Measurements from ENCODE around the gene DAP.
A peak's percentile ranks its signal among the peaks of the same experiment; 100 is the strongest.

DAP gene

GRCh38 chr5:10700516-10700915 is 60.5 kb downstream of the DAP start:
- H3K23ac ChIP-seq (ENCODE audit: low read length): no peak overlapping the region
- no peak overlapping the region for H3K9ac ChIP-seq (ENCODE audit: low read length)
- peaks cover 56 to 65% of the 10 kb centered on the region in 2 experiments for H3K4me1 ChIP-seq (ENCODE audit: control insufficient read depth in 1 of 2, insufficient read depth in 2 of 2, low read length in 2 of 2)
- H3K18ac ChIP-seq (ENCODE audit: low read length): peak overlapping the region; percentile 76
- H3K9me3 ChIP-seq (ENCODE audit: insufficient read depth, low read depth, low read length): no peaks in the 10 kb centered on the region
- H2BK5ac ChIP-seq (ENCODE audit: low read depth, low read length, poor library complexity): no peak overlapping the region
- H3K36me3 ChIP-seq (ENCODE audit: control insufficient read depth in 1 of 2, insufficient read depth in 2 of 2, low read length in 2 of 2): peaks cover 2 to 3% of the 10 kb centered on the region in 2 experiments
- no peak overlapping the region for H4K12ac ChIP-seq (ENCODE audit: low read depth, low read length)
- no peaks in the 10 kb centered on the region for H3K27me3 ChIP-seq (ENCODE audit: insufficient read depth, low read length)
- no peak overlapping the region for H3K4me2 ChIP-seq (ENCODE audit: low read length)
- H3K4ac ChIP-seq (ENCODE audit: low read depth, low read length): no peak overlapping the region
- no peak overlapping the region for H2AK5ac ChIP-seq (ENCODE audit: low read length)
- no CpG with 5 or more reads among the region's 7 CpGs for WGBS (ENCODE audit: extremely low coverage, insufficient coverage, insufficient read length)
- no peak overlapping the region for H2BK120ac ChIP-seq (ENCODE audit: insufficient read depth, low read length, poor library complexity)
- no peak for DNase-seq
- H4K8ac ChIP-seq (ENCODE audit: low read depth, low read length): no peak overlapping the region
- H2AFZ ChIP-seq (ENCODE audit: insufficient read depth, low read length, poor library complexity): no peak overlapping the region
- peaks cover 2% of the 10 kb centered on the region for H3K79me2 ChIP-seq (ENCODE audit: control insufficient read depth, insufficient read depth, low read length, poor library complexity)
- peak overlapping the region; percentile 24 for H3K14ac ChIP-seq (ENCODE audit: low read length)
- H3K79me1 ChIP-seq (ENCODE audit: low read length): peaks cover 29% of the 10 kb centered on the region
- no peak overlapping the region for H3K27ac ChIP-seq (ENCODE audit: low read depth, low read length)
- no peak overlapping the region for H3K4me3 ChIP-seq (ENCODE audit: low read depth, low read length)
- no peak overlapping the region for H2BK12ac ChIP-seq (ENCODE audit: low read length)
- no peak overlapping the region for H4K91ac ChIP-seq (ENCODE audit: low read depth, low read length)

- Histone ChIP-seq H3K36me3 (ENCODE audit: control insufficient read depth in 1 of 2, insufficient read depth in 2 of 2, low read length in 2 of 2) (peaks cover 2 to 3% of the 10 kb centered on the region in 2 experiments), H3K18ac (ENCODE audit: low read length) (peak overlapping the region; percentile 51), H3K4ac (ENCODE audit: low read depth, low read length) (no peak overlapping the region), H3K27ac (ENCODE audit: low read depth, low read length) (peak overlapping the region; percentile 70), H2BK120ac (ENCODE audit: insufficient read depth, low read length, poor library complexity) (peak overlapping the region; percentile 8), H4K8ac (ENCODE audit: low read depth, low read length) (no peak overlapping the region), H3K9ac (ENCODE audit: low read length) (no peak overlapping the region), H4K12ac (ENCODE audit: low read depth, low read length) (no peak overlapping the region), H2BK12ac (ENCODE audit: low read length) (no peak overlapping the region), H3K79me1 (ENCODE audit: low read length) (peaks cover 31% of the 10 kb centered on the region), H3K14ac (ENCODE audit: low read length) (no peak overlapping the region), H3K4me2 (ENCODE audit: low read length) (no peak overlapping the region), H2AFZ (ENCODE audit: insufficient read depth, low read length, poor library complexity) (no peak overlapping the region), H3K4me3 (ENCODE audit: low read depth, low read length) (no peak overlapping the region), H4K91ac (ENCODE audit: low read depth, low read length) (no peak overlapping the region), H3K9me3 (ENCODE audit: insufficient read depth, low read depth, low read length) (no peaks in the 10 kb centered on the region), H3K79me2 (ENCODE audit: control insufficient read depth, insufficient read depth, low read length, poor library complexity) (peaks cover 2% of the 10 kb centered on the region), H2BK5ac (ENCODE audit: low read depth, low read length, poor library complexity) (peak overlapping the region; percentile 5), H3K4me1 (ENCODE audit: control insufficient read depth in 1 of 2, insufficient read depth in 2 of 2, low read length in 2 of 2) (peaks cover 51 to 63% of the 10 kb centered on the region in 2 experiments), H2AK5ac (ENCODE audit: low read length) (peak overlapping the region; percentile 42), H3K27me3 (ENCODE audit: insufficient read depth, low read length) (no peaks in the 10 kb centered on the region), H3K23ac (ENCODE audit: low read length) (no peak overlapping the region)
- no CpG with 5 or more reads among the region's 8 CpGs for WGBS (ENCODE audit: extremely low coverage, insufficient coverage, insufficient read length)
- DNase-seq: no peak
These were observed 61.0 kb downstream of the DAP start for GRCh38 chr5:10699987-10700386.

- Histone ChIP-seq H3K4ac (ENCODE audit: low read depth, low read length) (no peak overlapping the region), H3K27ac (ENCODE audit: low read depth, low read length) (peak overlapping the region; percentile 70), H3K9ac (ENCODE audit: low read length) (no peak overlapping the region), H2BK120ac (ENCODE audit: insufficient read depth, low read length, poor library complexity) (peak overlapping the region; percentile 8), H3K23ac (ENCODE audit: low read length) (no peak overlapping the region), H3K4me1 (ENCODE audit: control insufficient read depth in 1 of 2, insufficient read depth in 2 of 2, low read length in 2 of 2) (peaks cover 49 to 61% of the 10 kb centered on the region in 2 experiments), H4K12ac (ENCODE audit: low read depth, low read length) (no peak overlapping the region), H3K36me3 (ENCODE audit: control insufficient read depth in 1 of 2, insufficient read depth in 2 of 2, low read length in 2 of 2) (peaks cover 2 to 3% of the 10 kb centered on the region in 2 experiments), H2BK5ac (ENCODE audit: low read depth, low read length, poor library complexity) (no peak overlapping the region), H4K91ac (ENCODE audit: low read depth, low read length) (no peak overlapping the region), H2AK5ac (ENCODE audit: low read length) (no peak overlapping the region), H3K27me3 (ENCODE audit: insufficient read depth, low read length) (no peaks in the 10 kb centered on the region), H3K79me1 (ENCODE audit: low read length) (peaks cover 35% of the 10 kb centered on the region), H3K4me2 (ENCODE audit: low read length) (no peak overlapping the region), H4K8ac (ENCODE audit: low read depth, low read length) (no peak overlapping the region), H3K79me2 (ENCODE audit: control insufficient read depth, insufficient read depth, low read length, poor library complexity) (peaks cover 2% of the 10 kb centered on the region), H3K4me3 (ENCODE audit: low read depth, low read length) (no peak overlapping the region), H3K18ac (ENCODE audit: low read length) (no peak overlapping the region), H2BK12ac (ENCODE audit: low read length) (no peak overlapping the region), H3K14ac (ENCODE audit: low read length) (no peak overlapping the region), H3K9me3 (ENCODE audit: insufficient read depth, low read depth, low read length) (no peaks in the 10 kb centered on the region), H2AFZ (ENCODE audit: insufficient read depth, low read length, poor library complexity) (no peak overlapping the region)
- no CpG with 5 or more reads among the region's 5 CpGs for WGBS (ENCODE audit: extremely low coverage, insufficient coverage, insufficient read length)
- DNase-seq: peak in 1 of 2 donors; percentile 21
These were observed 61.7 kb downstream of the DAP start for GRCh38 chr5:10699281-10699874.

DNA sequence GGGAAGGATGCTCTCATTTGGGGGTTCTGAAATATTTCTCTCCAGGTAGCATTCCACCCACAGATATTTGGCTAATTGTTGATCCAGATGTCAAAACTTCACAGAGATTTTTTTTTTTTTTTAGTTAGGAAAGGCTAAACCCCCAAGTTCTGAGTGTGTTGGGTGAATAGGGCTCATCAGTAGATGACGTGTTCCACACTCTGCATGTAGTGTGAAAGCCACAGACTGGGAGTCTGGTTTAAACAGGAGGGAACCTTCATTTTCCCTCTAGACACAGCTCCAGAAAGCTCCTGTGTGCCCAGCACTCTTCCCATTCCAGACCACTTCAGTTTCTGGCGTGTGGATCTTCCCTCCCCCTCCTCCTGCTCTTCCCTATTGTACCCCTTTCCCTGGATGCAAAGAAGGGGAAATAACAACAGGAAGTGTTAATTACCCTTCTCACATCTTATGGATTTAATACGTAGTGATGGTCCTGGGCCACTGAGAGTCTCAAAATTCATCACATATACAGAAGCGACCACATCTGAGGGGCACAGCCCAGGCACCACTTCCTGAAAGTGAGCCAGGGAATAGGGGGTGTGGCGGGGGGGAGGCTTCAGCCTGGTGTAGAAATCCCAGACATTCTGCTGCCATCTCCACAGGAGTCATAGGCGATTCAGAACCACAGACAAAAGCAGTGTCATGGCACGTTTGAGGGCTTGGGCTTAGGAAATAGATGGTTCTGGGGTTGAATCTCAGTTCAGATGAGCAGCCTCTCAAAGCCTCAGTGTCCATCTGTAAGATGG is 65.1 kb downstream of the DAP start:
- Histone ChIP-seq H2AK5ac (ENCODE audit: low read length) (no peak overlapping the region), H3K9ac (ENCODE audit: low read length) (no peak overlapping the region), H2BK5ac (ENCODE audit: low read depth, low read length, poor library complexity) (peak overlapping the region; percentile 12), H4K8ac (ENCODE audit: low read depth, low read length) (peak overlapping the region; percentile 17), H3K79me2 (ENCODE audit: control insufficient read depth, insufficient read depth, low read length, poor library complexity) (peaks cover 5% of the 10 kb centered on the region), H3K27ac (ENCODE audit: low read depth, low read length) (peak overlapping the region; percentile 81), H2BK120ac (ENCODE audit: insufficient read depth, low read length, poor library complexity) (peak overlapping the region; percentile 57), H3K23ac (ENCODE audit: low read length) (no peak overlapping the region), H3K14ac (ENCODE audit: low read length) (peak overlapping the region; percentile 6), H3K9me3 (ENCODE audit: insufficient read depth, low read depth, low read length) (no peaks in the 10 kb centered on the region), H3K4ac (ENCODE audit: low read depth, low read length) (peak overlapping the region; percentile 6), H2AFZ (ENCODE audit: insufficient read depth, low read length, poor library complexity) (no peak overlapping the region), H3K27me3 (ENCODE audit: insufficient read depth, low read length) (no peaks in the 10 kb centered on the region), H3K4me3 (ENCODE audit: low read depth, low read length) (no peak overlapping the region), H3K79me1 (ENCODE audit: low read length) (peaks cover 41% of the 10 kb centered on the region), H3K4me1 (ENCODE audit: control insufficient read depth in 1 of 2, insufficient read depth in 2 of 2, low read length in 2 of 2) (peaks cover 43 to 59% of the 10 kb centered on the region in 2 experiments), H4K91ac (ENCODE audit: low read depth, low read length) (peak overlapping the region; percentile 40), H3K4me2 (ENCODE audit: low read length) (no peak overlapping the region), H4K12ac (ENCODE audit: low read depth, low read length) (no peak overlapping the region), H2BK12ac (ENCODE audit: low read length) (peak overlapping the region; percentile 13), H3K18ac (ENCODE audit: low read length) (peak overlapping the region; percentile 26), H3K36me3 (ENCODE audit: control insufficient read depth in 1 of 2, insufficient read depth in 2 of 2, low read length in 2 of 2) (peaks cover 2 to 3% of the 10 kb centered on the region in 2 experiments)
- DNase-seq: no peak
- no CpG with 5 or more reads among the region's 7 CpGs for WGBS (ENCODE audit: extremely low coverage, insufficient coverage, insufficient read length)

Data from trophoblast cell (in vitro differentiated cells and primary cell).